Adipose tissue (tissue), 3 donors: Measurements from ENCODE around the gene ANP32B. TPM values are rescaled to one million over a fixed set of nuclear protein-coding genes. Genes with fewer than 3 reads are reported as not detected.
"Not testable (repeated sequence)": the region's sequence is repeated elsewhere in the genome, so short reads cannot be mapped to it uniquely, and the experiment has no call there.

ENCODE experiments used
- H3K27ac ChIP-seq: one replicate; pipeline ENCODE4 v1.5.1; 2013; ENCODE audit warnings: low read depth, low read length
- WGBS, 3 donors: extraction: QIAGEN DNeasy Blood & Tissue Kit; methylation state at CpG; one replicate each; pipeline ENCODE4 v1.1.7; 2013; 5-methylcytosine and 5-hydroxymethylcytosine counted together
- polyA plus RNA-seq, 3 donors: library from polyadenylated mRNA; stranded (reverse); fragments of 200-250 nt; gene quantifications; one replicate each; pipeline ENCODE4 v1.2.3, GENCODE V29; 2013
- donor health status: healthy with polysubstance abuse.
- donor health status: Bipolar disorder and iron deficiency.
- donor health status: healthy.

The ANP32B gene
- polyA plus RNA-seq, 3 donors: 92.1 to 253 (median 129) TPM

GRCh38 chr9:97984188-97985057, 1.3 kb downstream of the ANP32B start:
- peak overlapping the region; percentile 92 for H3K27ac ChIP-seq
- 0 to 1% (median 0%) methylated on average over 34 to 112 of the region's 116 CpGs for WGBS, 3 donors

- no peak overlapping the region for H3K27ac ChIP-seq
- 7 to 16% (median 8%) methylated on average over 50 to 59 of the region's 59 CpGs for WGBS, 3 donors
Observed at GRCh38 chr9:97985058-97985861, 2.1 kb downstream of the ANP32B start.

DNA sequence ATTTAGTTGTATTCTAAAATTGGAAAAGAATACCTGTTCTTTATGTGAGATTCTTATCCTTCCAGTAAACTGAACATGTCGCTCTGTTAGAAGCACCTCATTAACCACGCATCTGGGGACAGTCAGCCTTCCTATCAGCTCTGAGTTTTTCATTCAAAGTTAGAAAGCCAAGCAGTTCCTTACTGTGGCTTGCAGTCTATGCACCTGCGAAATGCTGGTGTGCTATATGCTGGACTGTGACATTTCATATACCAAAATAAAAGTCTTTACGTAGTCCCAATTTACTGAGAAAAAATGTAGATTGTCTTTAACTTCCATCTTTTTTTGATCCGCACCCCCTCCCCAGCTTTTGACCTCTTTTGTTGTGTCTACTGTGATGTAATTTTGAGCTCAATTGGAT, 4.3 kb downstream of the ANP32B start:
- H3K27ac ChIP-seq: no peak overlapping the region
- WGBS, 3 donors: 78 to 89% (median 84%) methylated on average over 5 of the region's 5 CpGs

GRCh38 chr9:97990259-97990658, 7.1 kb downstream of the ANP32B start:
- H3K27ac ChIP-seq: no peak overlapping the region
- 39 to 74% (median 62%) methylated on average over 2 of the region's 2 CpGs for WGBS, 3 donors

- 56 to 76% (median 60%) methylated on average over 5 of the region's 5 CpGs for WGBS, 3 donors
- no peak overlapping the region for H3K27ac ChIP-seq
Observed at GRCh38 chr9:97991818-97992217, 8.7 kb downstream of the ANP32B start.

- H3K27ac ChIP-seq: no peak overlapping the region
- WGBS, 3 donors: 78 to 87% (median 79%) methylated on average over 6 of the region's 6 CpGs
Observed at GRCh38 chr9:97992219-97992618, 9.1 kb downstream of the ANP32B start.

- no peak overlapping the region for H3K27ac ChIP-seq
- 57 to 84% (median 66%) methylated on average over 2 of the region's 2 CpGs for whole genome bisulfite sequencing, 3 donors
Observed at GRCh38 chr9:97993000-97993399, 9.9 kb downstream of the ANP32B start.

- H3K27ac ChIP-seq: no peak overlapping the region
- WGBS, 3 donors: 78 to 97% (median 88%) methylated on average over 1 of the region's 1 CpG
Observed at GRCh38 chr9:97994703-97995102, 11.6 kb downstream of the ANP32B start.

DNA sequence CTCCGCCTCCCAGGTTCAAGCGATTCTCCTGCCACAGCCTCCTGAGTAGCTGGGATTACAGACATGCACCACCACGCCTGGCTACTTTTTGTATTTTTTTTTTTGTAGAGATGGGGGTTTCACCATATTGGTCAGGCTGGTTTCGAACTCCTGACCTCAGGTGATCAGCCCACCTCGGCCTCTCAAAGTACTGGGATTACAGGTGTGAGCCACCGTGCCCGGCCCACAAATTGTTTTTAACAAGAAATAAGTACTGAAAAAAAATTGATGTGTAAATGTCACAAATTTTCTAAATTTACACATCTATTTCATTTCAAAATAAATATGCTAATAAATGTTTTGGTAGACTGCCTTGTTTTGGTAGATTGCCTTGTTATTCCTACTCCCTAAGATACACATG, 13.5 kb downstream of the ANP32B start:
- H3K27ac ChIP-seq: not testable (repeated sequence)
- WGBS, 3 donors: 94 to 99% (median 96%) methylated on average over 7 of the region's 7 CpGs

GRCh38 chr9:97997330-97998276, 14.5 kb downstream of the ANP32B start:
- 71 to 94% (median 83%) methylated on average over 3 of the region's 3 CpGs for WGBS, 3 donors
- H3K27ac ChIP-seq: no peak overlapping the region

GRCh38 chr9:98002808-98003207, 19.7 kb downstream of the ANP32B start:
- no peak overlapping the region for H3K27ac ChIP-seq
- WGBS, 3 donors: 41 to 51% (median 44%) methylated on average over 2 of the region's 2 CpGs

- WGBS, 3 donors: 81 to 97% (median 92%) methylated on average over 5 of the region's 5 CpGs
- H3K27ac ChIP-seq: no peak overlapping the region
Observed at GRCh38 chr9:98006127-98006796, 23.1 kb downstream of the ANP32B start.

- H3K27ac ChIP-seq: no peak overlapping the region
- WGBS, 3 donors: 74 to 83% (median 76%) methylated on average over 13 of the region's 13 CpGs
Observed at GRCh38 chr9:98007251-98007928, 24.2 kb downstream of the ANP32B start.

GRCh38 chr9:98008764-98009163, 25.6 kb downstream of the ANP32B start:
- WGBS, 3 donors: 84 to 91% (median 90%) methylated on average over 3 of the region's 3 CpGs

DNA sequence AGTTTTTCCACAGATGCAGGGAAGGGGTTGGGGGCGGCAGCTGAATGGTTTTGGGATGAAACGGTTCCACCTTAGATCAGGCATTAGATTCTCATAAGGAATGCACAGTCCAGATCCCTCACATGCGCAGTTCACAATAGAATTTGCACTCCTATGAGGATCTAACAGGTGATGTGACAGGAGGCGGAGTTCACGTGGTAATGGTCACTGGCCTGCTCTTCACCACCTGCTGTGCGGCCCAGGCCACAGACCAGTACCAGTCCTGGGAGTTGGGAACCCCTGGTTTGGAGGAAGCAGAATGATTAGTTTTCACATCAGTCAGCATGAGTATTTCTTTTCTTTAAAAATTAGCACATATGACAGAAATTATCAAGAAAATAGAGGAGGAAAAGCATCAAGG, 26.3 kb downstream of the ANP32B start:
- WGBS, 3 donors: 88 to 90% (median 90%) methylated on average over 6 of the region's 6 CpGs
- no peak overlapping the region for H3K27ac ChIP-seq

More at GRCh38 chr9:98008764-98009163, 25.6 kb downstream of the ANP32B start:
- H3K27ac ChIP-seq: no peak overlapping the region

DNA sequence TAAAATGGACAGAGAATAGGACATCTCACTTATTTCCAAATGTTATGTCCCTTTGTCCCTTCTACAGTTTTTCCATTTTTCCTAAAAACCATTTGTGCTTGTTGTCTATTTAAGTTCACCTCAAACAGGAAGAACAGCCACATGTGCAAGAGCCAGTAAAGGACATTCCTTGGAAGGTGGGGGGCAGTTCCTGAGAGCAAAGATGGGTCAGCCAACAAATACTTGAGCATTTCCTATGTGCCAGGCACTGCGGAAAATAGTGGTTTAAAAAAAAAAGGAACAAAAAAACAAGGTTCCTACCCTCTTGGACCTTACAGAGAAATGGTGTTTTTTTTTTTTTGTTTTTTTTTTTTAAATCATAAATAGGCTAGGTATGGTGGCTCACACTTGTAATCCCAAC, 26.8 kb downstream of the ANP32B start:
- no peak overlapping the region for H3K27ac ChIP-seq
- 19 to 87% (median 38%) methylated on average over 1 of the region's 1 CpG for WGBS, 3 donors

GRCh38 chr9:98010445-98010844, 27.3 kb downstream of the ANP32B start:
- no peak overlapping the region for H3K27ac ChIP-seq
- WGBS, 3 donors: 26 to 38% (median 35%) methylated on average over 2 of the region's 2 CpGs
